ENCODE measurements around the gene SNAP25.

SNAP25 gene

GRCh38 chr20:10218536-10219451 lies at the start of gene SNAP25:
SNAP25 (plus strand) TSS chr20:10218830; CDS start chr20:10275492, 56,662 bp downstream.
- no peak for DNase-seq

- no peak for DNase-seq
Measured at GRCh38 chr20:10169752-10170151, 48.9 kb upstream of the SNAP25 start.

- no peak for DNase-seq
Measured at GRCh38 chr20:10170261-10170660, 48.4 kb upstream of the SNAP25 start.

- no peak for DNase-seq
Measured at GRCh38 chr20:10171864-10172751, 46.5 kb upstream of the SNAP25 start.

GRCh38 chr20:10172998-10173655 lies 45.5 kb upstream of the SNAP25 start:
- DNase-seq, result no peak

- DNase-seq, result no peak
Measured at GRCh38 chr20:10174400-10174799, 44.2 kb upstream of the SNAP25 start.

GRCh38 chr20:10177326-10177725 lies 41.3 kb upstream of the SNAP25 start:
- no peak for DNase-seq

GRCh38 chr20:10178091-10178490 lies 40.5 kb upstream of the SNAP25 start:
- DNase-seq, result no peak

- no peak for DNase-seq
Measured at GRCh38 chr20:10178727-10179313, 39.8 kb upstream of the SNAP25 start.

- peak; percentile 38 for DNase-seq
Measured at GRCh38 chr20:10179574-10180298, 38.9 kb upstream of the SNAP25 start.

GRCh38 chr20:10180651-10181235 lies 37.9 kb upstream of the SNAP25 start:
- DNase-seq, result no peak

- no peak for DNase-seq
Measured at GRCh38 chr20:10185741-10186558, 32.7 kb upstream of the SNAP25 start.

GRCh38 chr20:10190456-10190855 lies 28.2 kb upstream of the SNAP25 start:
- no peak for DNase-seq

- no peak for DNase-seq
Measured at GRCh38 chr20:10192171-10192570, 26.5 kb upstream of the SNAP25 start.

GRCh38 chr20:10194166-10194565 lies 24.5 kb upstream of the SNAP25 start:
- no peak for DNase-seq

GRCh38 chr20:10200330-10200729 lies 18.3 kb upstream of the SNAP25 start:
- no peak for DNase-seq

GRCh38 chr20:10201321-10201870 lies 17.2 kb upstream of the SNAP25 start:
- DNase-seq, result no peak

- DNase-seq, result no peak
Measured at GRCh38 chr20:10209091-10209490, 9.5 kb upstream of the SNAP25 start.

GRCh38 chr20:10213526-10213925 lies 5.1 kb upstream of the SNAP25 start:
- DNase-seq, result no peak

GRCh38 chr20:10216146-10216791 lies 2.4 kb upstream of the SNAP25 start:
- DNase-seq, result no peak

Data from OCI-M1 (cell line).